Measurements from ENCODE around the gene ISOC1.
A peak's percentile ranks its signal among the peaks of the same experiment; 100 is the strongest.

Gene ISOC1

DNA sequence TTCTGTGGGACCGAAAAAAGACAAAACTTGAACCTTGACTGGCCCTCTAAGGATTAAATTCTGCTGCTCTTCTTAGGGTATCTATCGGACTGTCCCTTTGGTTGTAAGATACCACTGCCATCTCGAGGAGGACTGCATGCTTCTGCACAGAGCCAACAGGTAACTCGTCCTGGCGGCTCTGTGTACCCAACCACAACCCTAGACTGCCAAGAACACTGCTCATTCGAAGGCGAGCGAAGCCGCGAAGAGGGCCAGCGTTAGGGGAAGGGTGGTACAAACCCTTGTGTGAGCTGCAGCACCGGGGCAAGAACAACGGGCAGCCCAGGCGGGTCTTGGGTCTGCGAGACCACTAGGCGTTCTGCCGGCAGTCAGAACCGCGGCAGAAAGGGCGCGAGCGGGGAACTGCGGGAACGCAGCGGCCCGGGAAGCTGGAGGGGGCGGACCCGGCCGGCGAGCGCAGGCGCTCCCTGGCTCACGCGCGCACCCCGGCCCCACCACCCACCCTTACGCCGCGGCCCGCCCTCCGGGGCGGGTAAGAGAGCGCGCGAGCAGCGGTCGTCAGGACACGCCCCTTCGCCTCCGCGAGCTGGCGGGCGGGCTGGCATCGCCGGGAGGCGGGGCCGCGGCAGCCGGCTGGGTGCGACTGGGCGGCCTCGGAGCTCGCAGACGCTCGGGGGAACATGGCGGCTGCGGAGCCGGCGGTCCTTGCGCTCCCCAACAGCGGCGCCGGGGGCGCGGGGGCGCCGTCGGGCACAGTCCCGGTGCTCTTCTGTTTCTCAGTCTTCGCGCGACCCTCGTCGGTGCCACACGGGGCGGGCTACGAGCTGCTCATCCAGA, at the start of gene ISOC1:
TSS of gene ISOC1 (plus strand) at position 663 of the 837 bp plus-strand sequence. CDS start at position 681, 18 bp downstream.
- TF ChIP-seq GATA1 (IDR thresholded peaks at IDR 0.05; ENCODE audit: low read depth, low read length) (no peak), POLR2A (IDR thresholded peaks at IDR 0.05; ENCODE audit: low read length) (peak; percentile 86)
- DNase-seq = peak; percentile 94 to 95

DNA sequence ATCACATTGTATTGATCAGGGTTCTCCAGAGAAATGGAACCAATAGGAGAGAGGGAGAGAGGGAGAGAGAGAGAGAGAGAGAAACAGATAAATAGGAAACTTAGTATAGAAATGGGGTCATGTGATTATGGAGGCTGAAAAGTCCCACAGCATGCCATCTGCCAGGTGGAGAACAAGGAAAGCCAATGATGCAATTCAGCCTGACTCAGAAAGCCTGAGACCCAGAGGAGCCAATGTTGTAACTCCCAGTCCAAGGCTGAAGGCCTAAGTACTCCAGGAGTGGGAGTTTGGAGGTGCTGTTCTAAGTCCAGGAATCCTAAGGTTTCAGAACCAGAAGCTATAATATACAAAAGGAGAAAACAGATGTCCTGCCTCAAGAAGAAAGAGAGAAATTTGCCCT, 48.4 kb upstream of the ISOC1 start:
- no peak for DNase-seq
- no peak for TF ChIP-seq GATA1 (IDR thresholded peaks at IDR 0.05; ENCODE audit: low read depth, low read length)
- TF ChIP-seq POLR2A (IDR thresholded peaks at IDR 0.05; ENCODE audit: low read length) = no peak

GRCh38 chr5:129048509-129048908, 46.0 kb upstream of the ISOC1 start:
- TF ChIP-seq POLR2A (IDR thresholded peaks at IDR 0.05; ENCODE audit: low read length) (no peak), GATA1 (IDR thresholded peaks at IDR 0.05; ENCODE audit: low read depth, low read length) (no peak)
- DNase-seq = no peak

DNA sequence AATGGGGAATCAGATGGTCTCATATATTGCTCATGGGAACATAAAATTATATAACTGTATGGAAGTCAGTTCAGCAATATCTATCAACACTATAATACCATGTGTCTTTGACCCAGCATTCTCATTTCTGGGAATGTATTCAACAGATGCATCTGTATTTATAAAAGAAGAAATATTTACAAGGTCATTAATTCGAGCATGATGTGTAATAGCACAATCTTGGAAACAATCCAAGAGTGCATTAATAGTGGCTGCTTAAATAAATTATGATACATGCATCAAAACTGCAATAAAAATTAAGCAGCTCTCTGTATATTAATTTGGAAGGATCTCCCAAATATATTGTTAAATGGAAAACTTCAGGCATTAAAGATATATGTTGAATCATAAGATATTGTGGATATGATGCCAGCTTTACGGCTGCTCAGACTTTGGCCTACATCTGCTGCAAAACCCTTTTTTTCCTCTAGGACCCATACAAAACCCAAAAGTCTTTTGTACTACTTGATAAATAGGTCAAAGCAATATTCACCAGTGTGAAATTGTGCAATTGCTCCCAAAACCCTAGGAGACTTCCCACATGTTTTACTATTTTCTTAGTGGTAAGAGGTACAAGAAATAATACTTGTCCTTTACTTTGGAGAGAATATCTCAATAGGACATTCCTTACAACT, 45.3 kb upstream of the ISOC1 start:
- TF ChIP-seq GATA1 (IDR thresholded peaks at IDR 0.05; ENCODE audit: low read depth, low read length) (no peak), POLR2A (IDR thresholded peaks at IDR 0.05; ENCODE audit: low read length) (no peak)

DNA sequence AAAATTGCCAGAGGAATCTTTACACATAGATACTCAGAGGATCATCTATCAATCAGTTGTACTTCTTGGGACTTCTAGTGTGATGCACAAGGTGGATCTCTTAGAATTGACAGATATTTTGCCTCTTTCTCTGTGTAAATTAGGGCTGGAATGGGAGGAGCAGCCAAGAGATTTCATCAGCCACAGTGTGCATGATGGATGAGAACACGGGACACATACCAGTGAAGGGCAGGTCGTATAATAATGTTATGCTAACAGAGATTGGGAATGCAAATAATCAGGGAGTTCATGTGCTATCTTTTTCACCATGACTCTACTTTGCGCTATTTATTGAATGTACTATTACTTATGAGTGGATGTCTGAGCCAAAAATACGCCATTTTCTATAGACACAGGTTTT, 43.3 kb upstream of the ISOC1 start:
- no peak for DNase-seq
- no peak for TF ChIP-seq GATA1 (IDR thresholded peaks at IDR 0.05; ENCODE audit: low read depth, low read length)

More for the DNA sequence above, 45.3 kb upstream of the ISOC1 start:
- DNase-seq = no peak

DNA sequence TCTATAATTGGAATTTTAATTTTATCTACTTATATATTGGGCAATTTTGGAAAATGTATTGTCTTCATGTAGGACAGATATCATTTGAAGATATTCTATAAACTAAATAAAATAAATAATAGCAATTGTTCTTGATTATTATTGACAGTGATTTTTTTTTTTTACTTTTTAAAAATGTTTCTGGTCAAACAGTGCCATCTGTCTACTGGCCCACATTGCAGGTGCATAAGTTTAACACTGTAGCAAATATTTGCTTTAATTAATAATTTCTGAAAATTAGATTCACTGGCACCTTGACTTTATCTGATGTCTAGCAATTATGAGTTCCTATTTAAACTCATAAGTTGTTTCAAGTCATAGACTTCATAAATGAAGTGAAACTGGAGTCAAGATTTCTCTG, 41.1 kb upstream of the ISOC1 start:
- no peak for TF ChIP-seq POLR2A (IDR thresholded peaks at IDR 0.05; ENCODE audit: low read length)
- TF ChIP-seq GATA1 (IDR thresholded peaks at IDR 0.05; ENCODE audit: low read depth, low read length) = no peak

GRCh38 chr5:129057329-129057728, 37.2 kb upstream of the ISOC1 start:
- no peak for TF ChIP-seq GATA1 (IDR thresholded peaks at IDR 0.05; ENCODE audit: low read depth, low read length)
- TF ChIP-seq POLR2A (IDR thresholded peaks at IDR 0.05; ENCODE audit: low read length) = no peak
- no peak for DNase-seq

More for the DNA sequence above, 41.1 kb upstream of the ISOC1 start:
- no peak for DNase-seq

- no peak for TF ChIP-seq POLR2A (IDR thresholded peaks at IDR 0.05; ENCODE audit: low read length)
- TF ChIP-seq GATA1 (IDR thresholded peaks at IDR 0.05; ENCODE audit: low read depth, low read length) = no peak
- no peak for DNase-seq
Observed at GRCh38 chr5:129061849-129062248, 32.7 kb upstream of the ISOC1 start.

DNA sequence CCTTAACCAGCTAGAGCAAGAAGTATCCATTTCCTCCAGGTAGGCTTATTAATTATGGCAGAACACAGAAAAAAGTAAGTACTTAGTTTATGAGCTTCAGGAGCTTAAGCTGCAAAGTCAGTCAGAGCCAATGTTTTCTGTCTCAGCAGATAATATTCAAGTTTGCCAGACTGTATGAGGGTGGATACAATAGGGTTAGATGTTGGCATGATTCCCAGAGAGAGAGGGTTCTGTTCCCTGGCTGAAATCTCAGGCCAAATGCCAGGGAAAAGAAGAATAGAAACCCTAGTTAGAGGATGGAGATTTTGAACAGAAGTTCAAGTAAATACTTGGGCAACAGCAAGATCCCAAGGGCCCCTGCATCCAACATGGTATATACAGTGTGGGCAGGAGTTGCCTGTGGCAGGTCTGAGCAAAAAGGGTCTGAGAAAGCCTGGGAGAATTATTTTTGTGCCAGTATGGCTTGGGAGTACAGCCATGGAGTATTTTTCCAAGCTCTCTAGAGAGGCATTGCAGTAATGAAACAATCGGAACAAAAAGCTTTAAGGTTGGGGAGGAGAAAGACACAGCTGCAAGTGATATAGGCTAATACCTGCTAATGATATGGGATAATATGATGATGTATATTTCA, 31.0 kb upstream of the ISOC1 start:
- peak in 1 of 2 experiments; percentile 4 for DNase-seq
- no peak for TF ChIP-seq POLR2A (IDR thresholded peaks at IDR 0.05; ENCODE audit: low read length)
- TF ChIP-seq GATA1 (IDR thresholded peaks at IDR 0.05; ENCODE audit: low read depth, low read length) = no peak

GRCh38 chr5:129065721-129066120, 28.8 kb upstream of the ISOC1 start:
- TF ChIP-seq POLR2A (IDR thresholded peaks at IDR 0.05; ENCODE audit: low read length) (no peak), GATA1 (IDR thresholded peaks at IDR 0.05; ENCODE audit: low read depth, low read length) (no peak)
- no peak for DNase-seq

GRCh38 chr5:129067745-129068144, 26.8 kb upstream of the ISOC1 start:
- DNase-seq = no peak

GRCh38 chr5:129069292-129069691, 25.3 kb upstream of the ISOC1 start:
- TF ChIP-seq POLR2A (IDR thresholded peaks at IDR 0.05; ENCODE audit: low read length) (no peak), GATA1 (IDR thresholded peaks at IDR 0.05; ENCODE audit: low read depth, low read length) (no peak)
- no peak for DNase-seq

More at GRCh38 chr5:129067745-129068144, 26.8 kb upstream of the ISOC1 start:
- TF ChIP-seq POLR2A (IDR thresholded peaks at IDR 0.05; ENCODE audit: low read length) (no peak), GATA1 (IDR thresholded peaks at IDR 0.05; ENCODE audit: low read depth, low read length) (no peak)

GRCh38 chr5:129073111-129073510, 21.4 kb upstream of the ISOC1 start:
- TF ChIP-seq POLR2A (IDR thresholded peaks at IDR 0.05; ENCODE audit: low read length) = no peak
- TF ChIP-seq GATA1 (IDR thresholded peaks at IDR 0.05; ENCODE audit: low read depth, low read length) = no peak
- no peak for DNase-seq

- DNase-seq = no peak
- TF ChIP-seq GATA1 (IDR thresholded peaks at IDR 0.05; ENCODE audit: low read depth, low read length) (no peak), POLR2A (IDR thresholded peaks at IDR 0.05; ENCODE audit: low read length) (no peak)
Observed at GRCh38 chr5:129074903-129075302, 19.6 kb upstream of the ISOC1 start.

Measured in erythroblast (primary cell).